ENCODE results near the gene CD320.
A peak's percentile ranks its signal among the peaks of the same experiment; 100 is the strongest.

The CD320 gene

DNA sequence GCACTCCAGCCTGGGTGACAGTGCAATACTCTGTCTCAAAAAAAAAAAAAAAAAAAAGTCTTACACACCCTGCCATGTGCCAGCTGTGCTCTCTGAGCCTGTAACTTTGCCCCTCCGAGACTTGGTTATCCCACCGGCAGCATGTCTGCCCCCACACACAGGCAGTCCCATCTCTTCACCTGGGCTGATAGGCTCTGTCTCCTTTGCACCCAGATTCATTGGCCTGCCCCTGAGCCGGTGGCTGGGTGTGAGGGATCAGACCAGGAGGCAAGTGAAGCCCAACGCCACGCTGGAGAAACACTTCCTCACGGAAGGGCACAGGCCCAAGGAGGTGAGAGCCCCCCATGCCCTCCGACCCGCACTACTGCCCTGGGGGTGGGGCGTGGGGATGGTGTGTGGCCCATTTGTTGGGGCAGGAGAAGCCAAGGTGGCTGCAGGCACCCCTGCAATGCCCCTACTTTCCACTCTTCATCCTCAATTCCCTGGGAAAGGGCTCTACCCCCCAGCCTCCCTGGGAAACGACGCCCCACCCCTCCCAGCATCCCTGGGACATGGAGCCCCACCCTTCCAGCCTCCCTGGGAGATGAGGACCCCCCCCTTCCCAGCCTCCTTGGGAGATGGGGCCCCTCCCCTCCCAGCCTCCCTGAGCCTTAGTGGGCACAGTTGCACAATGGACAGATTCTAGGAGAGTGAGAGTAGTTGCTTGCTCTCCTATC, 53.7 kb downstream of the CD320 start:
- DNase-seq (ENCODE audit: low read depth in 2 of 2), result no peak

DNA sequence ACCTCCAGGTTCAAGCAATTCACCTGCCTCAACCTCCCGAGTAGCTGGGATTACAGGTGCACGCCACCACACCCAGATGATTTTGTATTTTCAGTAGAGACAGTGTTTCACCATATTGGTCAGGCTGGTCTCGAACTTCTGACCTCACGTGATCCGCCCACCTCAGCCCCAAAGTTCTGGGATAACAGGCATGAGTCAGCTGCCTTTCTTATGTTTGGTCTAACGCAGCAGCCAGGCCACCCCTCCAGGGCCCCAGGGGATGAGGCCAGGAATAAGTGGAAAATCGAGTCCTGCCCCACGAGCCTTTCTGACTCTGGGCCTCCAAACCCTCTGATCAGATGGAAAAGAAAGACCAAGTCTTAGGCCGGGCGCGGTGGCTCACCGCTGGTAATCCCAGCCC, 54.5 kb downstream of the CD320 start:
- DNase-seq (ENCODE audit: low read depth in 2 of 2), result no peak

DNA sequence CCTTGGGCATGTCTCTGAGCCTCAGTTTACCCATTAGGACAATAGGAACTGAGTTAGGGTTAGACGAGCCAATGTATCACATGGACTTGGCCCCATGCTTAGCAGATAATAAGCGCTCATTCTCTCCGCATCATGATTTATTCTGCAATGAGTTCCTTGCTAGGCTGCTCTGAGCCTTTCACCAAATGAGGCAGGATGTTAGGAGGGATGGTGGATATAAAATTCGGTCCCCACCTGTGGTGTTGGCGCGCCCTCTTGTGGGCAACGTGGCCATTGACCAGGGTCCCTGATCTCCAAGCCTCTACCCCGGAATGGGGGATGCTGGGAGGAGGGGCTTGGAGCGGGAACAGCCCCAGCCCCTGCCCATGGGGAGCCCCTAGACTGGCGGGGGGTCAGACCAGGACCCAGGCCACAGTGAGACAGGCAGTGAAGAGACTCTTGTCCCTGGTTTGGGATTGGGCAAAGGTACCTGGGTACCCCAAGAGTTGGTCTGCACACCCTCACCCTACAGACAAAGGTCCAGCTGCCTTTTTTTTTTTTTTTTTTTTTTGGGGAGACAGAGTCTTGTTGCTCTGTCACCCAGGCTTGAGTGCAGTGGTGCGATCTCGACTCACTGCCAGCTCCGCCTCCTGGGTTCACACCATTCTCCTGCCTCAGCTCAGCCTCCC, 55.1 kb downstream of the CD320 start:
- peak; percentile 64 to 75 for DNase-seq (ENCODE audit: low read depth in 2 of 2)

Measured in stimulated activated CD4-positive, alpha-beta T cell treated with anti-CD3 and anti-CD28 coated beads, Interleukin-15, amount 100 ng/mL, for 48 hours (primary cell).